Upper lobe of left lung (tissue), 6 donors: ENCODE measurements around the gene CARD19. TPM values are rescaled to one million over a fixed set of nuclear protein-coding genes. Genes with fewer than 3 reads are reported as not detected.

Source experiments
- ATAC-seq, 2 donors: fragments of 200-7000 bp; cut with Tn5 transposase; one replicate each; pipeline ENCODE4 v1.9.1; 2022; ENCODE audit warnings: mild to moderate bottlenecking in 2 of 2, moderate library complexity in 2 of 2; ENCODE audit not compliant: low FRiP score in 2 of 2
- DNase-seq, 2 donors: peaks; one replicate each; pipeline ENCODE4 v3.0.0-alpha.2; 2019 to 2020
- H3K27ac ChIP-seq, 4 donors: fragments of 200-600 bp; sonication (generic); one replicate each; pipeline ENCODE4 v1.5.1; 2016 to 2019
- H3K27me3 ChIP-seq, 4 donors: fragments of 200-600 bp; sonication (generic); one replicate each; pipeline ENCODE4 v1.5.1; 2017 to 2019
- H3K36me3 ChIP-seq, 4 donors: fragments of 200-600 bp; sonication (generic); one replicate each; pipeline ENCODE4 v1.5.1; 2016 to 2019
- H3K4me1 ChIP-seq, 4 donors: fragments of 200-600 bp; sonication (generic); one replicate each; pipeline ENCODE4 v1.5.1; 2018 to 2019
- H3K4me3 ChIP-seq, 4 donors: fragments of 200-600 bp; sonication (generic); one replicate each; pipeline ENCODE4 v1.5.1; 2017 to 2019; ENCODE audit warnings: mild to moderate bottlenecking in 2 of 4, moderate library complexity in 1 of 4
- H3K9me3 ChIP-seq, 4 donors: fragments of 200-600 bp; sonication (generic); one replicate each; pipeline ENCODE4 v1.5.1; 2018 to 2019
- CTCF ChIP-seq, 6 experiments: fragments of 450-650 bp in 4 of 6; fragments of 200-600 bp in 2 of 6; sonication (generic) in 2 of 6; IDR thresholded peaks; one replicate each; pipeline ENCODE4 v1.5.1; 2016 to 2019; ENCODE audit warnings: antibody characterized with exemption in 6 of 6
- EP300 ChIP-seq, 4 donors: sonication (generic); formaldehyde crosslinking; IDR thresholded peaks; one replicate each; pipeline ENCODE4 v1.5.1; 2017; ENCODE audit warnings: antibody characterized with exemption in 4 of 4, control low read depth in 2 of 4
- POLR2A ChIP-seq, 4 donors: fragments of 450-650 bp; IDR thresholded peaks; one replicate each; pipeline ENCODE4 v1.5.1; 2016 to 2017; ENCODE audit warnings: antibody characterized with exemption in 4 of 4, mild to moderate bottlenecking in 2 of 4
- POLR2AphosphoS5 ChIP-seq, 2 donors: sonication (generic); formaldehyde crosslinking; IDR thresholded peaks; one replicate each; pipeline ENCODE4 v1.5.1; 2017; ENCODE audit warnings: antibody characterized with exemption in 2 of 2
- whole genome bisulfite sequencing, 2 donors: methylation state at CpG; one replicate each; pipeline ENCODE4 v1.1.5; 2017 to 2018; 5-methylcytosine and 5-hydroxymethylcytosine counted together
- total RNA-seq, 6 donors: library from RNA; depleted of rRNA in 4 of 6; stranded (reverse); fragments of >200 nt in 4 of 6; gene quantifications; one replicate each; pipeline versions ENCODE4 v1.1.0 to v1.2.1, GENCODE V29; 2016 to 2021
- donor health status: DM: no; HTN: no; CAD: no; lungs with moderate emphysema.
- donor health status: DM: no; HTN: yes; CAD: no; lungs with severe emphysema.

The CARD19 gene
- total RNA-seq, 6 donors from 2014 or later, result 34.7 to 92.3 (median 41.7) TPM

GRCh38 chr9:93126151-93126781 lies 30.2 kb downstream of the CARD19 start:
- TF ChIP-seq POLR2A (IDR thresholded peaks at IDR 0.05) (no peak), CTCF (IDR thresholded peaks at IDR 0.05) (no peak), POLR2AphosphoS5 (IDR thresholded peaks at IDR 0.05) (no peak), EP300 (IDR thresholded peaks at IDR 0.05) (no peak)
- H3K4me1 ChIP-seq, result peaks cover 52 to 57% (median 53%) of the 10 kb centered on the region in 4 donors
- H3K4me3 ChIP-seq, result no peak overlapping the region
- H3K9me3 ChIP-seq, result no peaks in the 10 kb centered on the region
- peaks cover 11 to 49% (median 38%) of the 10 kb centered on the region in 4 donors for H3K36me3 ChIP-seq
- H3K27me3 ChIP-seq, result no peaks in the 10 kb centered on the region
- peak overlapping the region; percentile 63 to 99 (median 87) for H3K27ac ChIP-seq
- ATAC-seq (no peak), DNase-seq (peak in 1 of 2 donors; percentile 64)
- 86 to 90% methylated on average over 18 to 23 of the region's 23 CpGs for WGBS, 2 donors

GRCh38 chr9:93126825-93127368 lies 30.9 kb downstream of the CARD19 start:
- peak overlapping the region; percentile 63 to 99 (median 87) for H3K27ac ChIP-seq
- TF ChIP-seq POLR2AphosphoS5 (IDR thresholded peaks at IDR 0.05) (no peak), CTCF (IDR thresholded peaks at IDR 0.05) (no peak), POLR2A (IDR thresholded peaks at IDR 0.05) (no peak), EP300 (IDR thresholded peaks at IDR 0.05) (no peak)
- no peak overlapping the region for H3K4me3 ChIP-seq
- DNase-seq, result no peak
- H3K9me3 ChIP-seq, result no peaks in the 10 kb centered on the region
- H3K4me1 ChIP-seq, result peaks cover 57 to 62% (median 58%) of the 10 kb centered on the region in 4 donors
- peaks cover 5 to 43% (median 32%) of the 10 kb centered on the region in 4 donors for H3K36me3 ChIP-seq
- no peaks in the 10 kb centered on the region for H3K27me3 ChIP-seq
- WGBS, 2 donors, result 39 to 72% methylated on average over 11 to 18 of the region's 18 CpGs
- ATAC-seq, result no peak

GRCh38 chr9:93127395-93127911 lies 31.4 kb downstream of the CARD19 start:
- DNase-seq (peak; percentile 81 to 84), ATAC-seq (peak; percentile 46 to 51)
- 43 to 53% methylated on average over 8 of the region's 8 CpGs for WGBS, 2 donors
- TF ChIP-seq CTCF (IDR thresholded peaks at IDR 0.05) (no peak), EP300 (IDR thresholded peaks at IDR 0.05) (no peak), POLR2AphosphoS5 (IDR thresholded peaks at IDR 0.05) (no peak), POLR2A (IDR thresholded peaks at IDR 0.05) (no peak)
- Histone ChIP-seq H3K27me3 (no peaks in the 10 kb centered on the region), H3K4me3 (no peak overlapping the region), H3K36me3 (peaks cover 5 to 39% (median 30%) of the 10 kb centered on the region in 4 donors), H3K4me1 (peaks cover 63 to 67% (median 64%) of the 10 kb centered on the region in 4 donors), H3K27ac (peak overlapping the region; percentile 63 to 99 (median 87)), H3K9me3 (no peaks in the 10 kb centered on the region)

- Histone ChIP-seq H3K27me3 (no peaks in the 10 kb centered on the region), H3K4me1 (peaks cover 70 to 75% (median 71%) of the 10 kb centered on the region in 4 donors), H3K4me3 (no peak overlapping the region), H3K27ac (peak overlapping the region; percentile 63 to 99 (median 87)), H3K36me3 (peaks cover 5 to 31% (median 23%) of the 10 kb centered on the region in 4 donors), H3K9me3 (no peaks in the 10 kb centered on the region)
- TF ChIP-seq EP300 (IDR thresholded peaks at IDR 0.05) (no peak), POLR2AphosphoS5 (IDR thresholded peaks at IDR 0.05) (no peak), POLR2A (IDR thresholded peaks at IDR 0.05) (no peak), CTCF (IDR thresholded peaks at IDR 0.05) (no peak)
- 86 to 87% methylated on average over 9 to 14 of the region's 14 CpGs for WGBS, 2 donors
- DNase-seq, result no peak
- ATAC-seq, result no peak
These were observed 32.1 kb downstream of the CARD19 start for GRCh38 chr9:93128011-93128714.
